IPS-18a (cell line): ENCODE data around the gene CYTH2.
"Not testable (repeated sequence)": the region's sequence is repeated elsewhere in the genome, so short reads cannot be mapped to it uniquely, and the experiment has no call there.

Experiments used
- H3K27ac ChIP-seq: one replicate; pipeline ENCODE4 v1.5.1; 2013; ENCODE audit warnings: low read length
- H3K27me3 ChIP-seq: one replicate; pipeline ENCODE4 v1.6.1; 2013; ENCODE audit warnings: mild to moderate bottlenecking, low read length; ENCODE audit not compliant: control insufficient read depth, insufficient read depth
- H3K36me3 ChIP-seq: one replicate; pipeline ENCODE4 v1.6.1; 2013; ENCODE audit warnings: low read depth, low read length; ENCODE audit not compliant: control insufficient read depth
- H3K4me1 ChIP-seq: one replicate; pipeline ENCODE4 v1.6.1; 2013; ENCODE audit warnings: low read depth, low read length; ENCODE audit not compliant: control insufficient read depth
- H3K4me3 ChIP-seq: one replicate; pipeline ENCODE4 v1.5.1; 2013; ENCODE audit warnings: low read length
- H3K9ac ChIP-seq: one replicate; pipeline ENCODE4 v1.6.1; 2013; ENCODE audit warnings: mild to moderate bottlenecking, low read length, moderate library complexity
- H3K9me3 ChIP-seq: one replicate; pipeline ENCODE4 v1.6.1; 2013; ENCODE audit warnings: low read depth, low read length; ENCODE audit not compliant: control insufficient read depth

The CYTH2 gene

DNA sequence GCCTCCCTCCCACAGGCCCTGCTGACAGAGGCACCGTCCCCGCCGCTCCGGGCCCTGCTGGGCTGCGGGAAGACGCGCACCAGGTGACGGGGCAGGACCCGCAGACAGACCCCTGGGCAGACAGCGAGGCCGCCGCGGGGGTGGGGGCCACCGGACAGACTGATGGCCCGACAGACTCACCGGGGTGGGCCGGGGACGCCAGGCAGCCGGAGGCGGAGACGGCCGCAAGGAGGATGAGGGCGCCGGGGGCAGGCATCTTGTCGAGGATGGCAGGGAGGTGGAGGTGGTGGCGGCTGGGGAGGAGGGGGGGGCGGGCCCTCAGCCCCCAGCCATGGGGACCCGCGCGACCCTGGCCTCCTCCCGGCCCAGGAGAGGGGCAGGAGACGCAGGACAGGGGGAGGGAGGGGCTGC is 42.2 kb downstream of the CYTH2 start:
- Histone ChIP-seq H3K27ac (no peak overlapping the region), H3K4me1 (no peaks in the 10 kb centered on the region), H3K4me3 (no peak overlapping the region), H3K36me3 (no peaks in the 10 kb centered on the region), H3K9me3 (no peaks in the 10 kb centered on the region), H3K27me3 (peaks cover 19% of the 10 kb centered on the region), H3K9ac (no peak overlapping the region)

DNA sequence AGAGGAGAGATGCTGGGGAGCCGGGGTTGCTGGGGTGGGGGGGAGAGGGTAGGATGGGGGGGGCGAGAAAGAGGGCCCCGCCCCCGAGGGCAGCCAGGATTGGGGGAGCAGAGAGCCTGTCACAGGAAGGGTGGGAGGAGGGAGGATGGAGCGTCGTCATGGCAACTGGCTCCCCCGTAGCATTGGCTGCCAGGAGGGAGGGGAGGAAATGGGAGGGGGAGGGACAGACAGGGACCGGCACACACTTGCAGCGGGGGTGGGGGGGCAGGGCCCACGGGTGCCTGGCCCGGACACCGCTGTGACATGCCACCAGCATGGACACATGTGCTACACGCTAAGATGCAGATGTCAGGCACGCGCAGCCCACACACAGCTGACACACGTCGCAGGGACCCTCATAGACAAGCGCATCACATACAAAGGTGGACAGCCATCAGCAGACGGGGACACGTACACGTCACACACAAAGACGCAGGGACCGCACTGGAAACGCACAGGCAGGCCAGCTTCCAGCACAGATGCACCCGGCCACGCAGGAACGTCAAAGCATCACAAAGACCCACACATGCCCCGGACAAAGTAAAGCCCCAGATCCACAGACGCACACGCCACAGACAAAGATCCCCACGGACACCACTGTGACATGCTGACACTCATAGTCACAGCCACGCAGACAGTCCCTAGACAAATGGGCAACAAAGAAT is 42.8 kb downstream of the CYTH2 start, which contains the start of gene LMTK3:
LMTK3 (minus strand) TSS at position 36 of the 704 bp plus-strand sequence. CDS start 259 bp downstream, outside the sequence.
- Histone ChIP-seq H3K27me3 (peaks cover 19% of the 10 kb centered on the region), H3K4me3 (peak within 1 kb of the TSS; percentile 69), H3K9me3 (no peaks in the 10 kb centered on the region), H3K36me3 (no peaks in the 10 kb centered on the region), H3K4me1 (no peaks in the 10 kb centered on the region), H3K9ac (no peak within 1 kb of the TSS), H3K27ac (no peak within 1 kb of the TSS)

DNA sequence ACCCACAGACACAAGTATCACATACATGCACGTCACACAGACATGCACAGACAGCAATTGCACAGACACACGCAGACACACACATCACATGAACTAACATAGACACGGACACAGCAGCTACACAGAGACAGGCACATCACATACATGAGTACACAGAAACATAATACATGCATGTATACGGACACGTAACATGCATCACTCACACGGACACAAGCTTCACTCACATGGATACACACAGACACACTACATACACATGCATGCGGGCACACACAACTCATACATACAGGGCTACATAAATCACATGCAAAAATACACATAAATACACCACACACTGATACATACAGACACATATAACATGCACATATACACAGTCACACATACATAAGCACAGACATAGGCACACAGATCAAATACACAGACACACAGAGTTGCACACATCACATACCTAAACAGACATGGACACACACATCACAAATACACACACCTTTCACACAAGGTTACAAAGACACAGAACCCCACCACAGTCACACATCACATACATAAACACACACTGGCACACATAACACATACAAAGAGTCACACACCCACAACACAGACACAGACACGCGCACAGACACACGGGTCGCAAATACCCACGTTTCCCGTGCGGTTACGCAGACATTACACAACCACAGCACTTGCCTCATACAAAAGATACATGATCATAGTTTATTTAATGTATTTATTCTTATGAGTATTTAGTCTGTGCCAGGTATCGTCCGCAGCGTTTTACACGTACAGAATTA is 43.5 kb downstream of the CYTH2 start:
- peak overlapping the region; percentile 78 for H3K4me3 ChIP-seq
- H3K9ac ChIP-seq = no peak overlapping the region
- H3K9me3 ChIP-seq = no peaks in the 10 kb centered on the region
- H3K27me3 ChIP-seq = peaks cover 19% of the 10 kb centered on the region
- no peaks in the 10 kb centered on the region for H3K36me3 ChIP-seq
- no peaks in the 10 kb centered on the region for H3K4me1 ChIP-seq
- no peak overlapping the region for H3K27ac ChIP-seq

DNA sequence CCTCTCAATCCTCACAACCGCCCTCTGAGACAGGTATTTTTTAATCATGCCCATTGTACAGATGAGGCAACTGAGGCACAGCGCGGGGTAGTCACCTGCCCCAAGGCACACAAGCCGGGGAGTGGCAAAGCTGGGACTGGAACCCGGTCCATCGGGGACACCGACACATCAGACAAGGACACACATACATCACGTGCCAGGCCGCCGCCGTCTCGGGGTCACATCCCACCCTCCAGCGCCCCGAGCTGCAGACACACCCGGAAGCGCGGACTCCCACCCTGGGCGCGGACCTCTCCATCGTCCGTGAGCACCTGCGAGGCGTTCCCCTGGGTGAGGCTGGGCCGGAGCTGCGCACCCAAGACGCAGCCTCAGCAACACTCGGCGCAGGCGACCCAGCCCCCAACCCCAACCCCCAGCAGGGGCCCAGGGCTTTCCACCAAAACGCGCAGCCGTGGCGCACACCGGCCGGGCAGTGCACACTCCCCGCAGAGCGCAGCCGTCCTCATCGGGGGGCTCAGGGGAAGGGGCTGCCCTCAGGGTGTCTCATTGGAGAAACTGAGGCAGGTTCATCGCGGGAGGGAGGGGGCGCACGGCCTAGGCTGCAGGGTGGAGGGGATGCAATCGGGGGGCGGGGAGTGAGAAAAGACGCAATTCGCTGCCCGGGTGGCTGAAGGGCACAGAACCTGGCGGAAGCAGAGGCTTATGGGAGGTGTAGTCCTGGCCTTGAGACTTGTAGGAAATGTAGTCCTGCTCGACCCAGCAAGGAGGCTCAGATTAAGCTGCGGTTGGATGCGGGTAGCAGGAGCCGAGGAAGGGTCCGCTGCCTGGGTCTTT is 44.3 kb downstream of the CYTH2 start:
- Histone ChIP-seq H3K9me3 (no peaks in the 10 kb centered on the region), H3K4me3 (peak overlapping the region; percentile 78), H3K9ac (peak overlapping the region; percentile 22), H3K36me3 (no peaks in the 10 kb centered on the region), H3K4me1 (no peaks in the 10 kb centered on the region), H3K27ac (no peak overlapping the region), H3K27me3 (peaks cover 19% of the 10 kb centered on the region)

DNA sequence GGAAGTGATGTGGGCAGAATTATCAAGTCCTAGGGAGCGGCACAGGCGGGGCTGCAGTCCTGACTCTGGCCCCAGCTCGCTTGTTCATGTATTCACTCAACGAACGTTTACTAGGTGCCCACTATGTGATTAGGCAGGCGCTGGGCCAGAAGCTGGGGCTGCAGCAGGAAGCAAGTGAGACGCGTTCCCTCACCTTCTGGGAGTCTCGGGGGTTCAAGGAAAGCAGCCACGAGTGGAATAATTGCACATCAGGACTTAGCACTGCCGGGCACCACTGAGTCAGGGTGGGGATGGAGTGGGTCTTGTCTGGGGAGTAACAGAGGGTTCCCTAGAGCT is 44.9 kb downstream of the CYTH2 start:
- Histone ChIP-seq H3K9ac (no peak overlapping the region), H3K4me3 (peak overlapping the region; percentile 78), H3K9me3 (no peaks in the 10 kb centered on the region)

DNA sequence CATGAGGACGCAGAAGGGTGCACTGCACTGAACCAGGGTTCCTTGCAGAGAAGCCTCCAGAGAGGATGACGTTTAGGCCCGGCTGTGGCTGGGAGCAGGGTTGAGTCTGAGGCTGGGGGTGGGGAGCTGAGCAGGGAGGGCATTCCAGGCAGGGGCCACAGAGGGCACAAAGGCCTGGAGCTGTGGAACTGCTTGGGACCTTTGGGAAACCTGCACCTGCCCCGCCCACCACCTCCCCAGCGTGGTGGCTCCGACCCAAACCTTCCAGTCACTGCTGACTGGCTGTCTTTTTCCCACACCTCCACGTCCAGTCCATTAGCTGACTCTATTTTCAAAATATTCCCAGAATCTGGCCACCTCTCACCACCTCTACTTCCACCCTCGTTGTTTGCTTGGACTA is 47.4 kb downstream of the CYTH2 start:
- no peaks in the 10 kb centered on the region for H3K9me3 ChIP-seq
- no peak overlapping the region for H3K9ac ChIP-seq
- H3K27me3 ChIP-seq = peaks cover 15% of the 10 kb centered on the region
- no peak overlapping the region for H3K4me3 ChIP-seq
- no peaks in the 10 kb centered on the region for H3K36me3 ChIP-seq
- H3K27ac ChIP-seq = no peak overlapping the region
- no peaks in the 10 kb centered on the region for H3K4me1 ChIP-seq

More for the DNA sequence above, 44.9 kb downstream of the CYTH2 start:
- Histone ChIP-seq H3K4me1 (no peaks in the 10 kb centered on the region), H3K27me3 (peaks cover 19% of the 10 kb centered on the region), H3K27ac (no peak overlapping the region), H3K36me3 (no peaks in the 10 kb centered on the region)

DNA sequence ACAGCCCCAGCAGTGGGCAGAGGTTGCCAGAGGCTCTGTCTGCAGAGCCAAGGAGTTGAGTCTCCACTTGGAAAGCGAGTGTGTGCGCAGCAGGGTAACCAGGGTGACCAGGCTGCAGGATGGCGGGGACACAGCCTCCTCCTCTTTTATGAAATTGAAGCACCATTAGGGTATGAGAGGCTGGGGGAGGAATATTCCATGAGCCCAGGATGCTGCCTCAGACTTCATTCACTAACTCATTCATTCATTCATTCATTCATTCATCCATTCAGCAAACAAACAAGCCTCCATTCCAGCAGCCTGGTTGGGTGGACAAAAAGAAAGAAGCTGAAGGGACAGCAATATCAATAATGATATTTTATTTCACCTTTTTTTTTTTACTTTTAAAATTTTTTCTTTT is 49.0 kb downstream of the CYTH2 start:
- Histone ChIP-seq H3K27me3 (peaks cover 1% of the 10 kb centered on the region), H3K4me3 (no peak overlapping the region), H3K36me3 (no peaks in the 10 kb centered on the region), H3K27ac (no peak overlapping the region), H3K9me3 (no peaks in the 10 kb centered on the region), H3K4me1 (no peaks in the 10 kb centered on the region), H3K9ac (no peak overlapping the region)

DNA sequence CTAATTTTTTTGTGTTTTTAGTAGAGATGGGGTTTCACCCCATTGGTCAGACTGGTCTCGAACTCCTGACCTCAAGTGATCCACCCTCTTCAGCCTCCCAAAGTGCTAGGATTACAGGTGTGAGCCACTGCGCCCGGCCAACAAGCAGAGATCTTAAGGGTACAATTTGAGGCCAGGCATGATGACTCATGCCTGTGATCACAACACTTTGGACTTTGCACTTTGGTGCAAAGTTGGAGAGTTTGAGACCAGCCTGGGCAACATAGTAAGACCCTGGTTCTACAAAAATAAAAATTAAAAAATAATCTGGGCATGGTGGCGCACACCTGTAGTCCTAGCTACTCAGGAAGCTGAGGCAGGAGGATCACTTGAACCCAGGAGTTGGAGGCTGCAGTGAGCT is 50.3 kb downstream of the CYTH2 start:
- not testable (repeated sequence) for H3K9me3 ChIP-seq, H3K36me3 ChIP-seq, H3K4me1 ChIP-seq, H3K9ac ChIP-seq, H3K27me3 ChIP-seq, H3K4me3 ChIP-seq, H3K27ac ChIP-seq

DNA sequence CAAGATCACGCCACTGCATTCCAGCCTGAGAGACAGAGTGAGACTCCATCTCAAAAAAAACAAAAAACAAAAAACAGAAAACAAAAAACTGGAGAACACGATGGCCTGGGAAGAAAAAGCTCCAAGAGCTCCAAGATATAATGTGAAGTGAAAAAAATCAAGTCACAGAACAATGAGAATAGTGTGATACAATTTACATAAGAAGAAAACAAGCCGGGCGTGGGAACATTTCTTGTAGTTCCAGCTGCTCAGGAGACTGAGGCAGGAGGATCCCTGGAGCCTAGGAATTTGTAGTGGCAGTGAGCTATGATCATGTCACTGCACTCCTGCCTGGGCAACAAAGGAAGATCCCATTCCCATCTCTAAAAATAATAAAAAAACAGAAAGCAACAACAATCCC is 51.0 kb downstream of the CYTH2 start:
- no peaks in the 10 kb centered on the region for H3K27me3 ChIP-seq
- no peak overlapping the region for H3K4me3 ChIP-seq
- no peaks in the 10 kb centered on the region for H3K4me1 ChIP-seq
- H3K27ac ChIP-seq = no peak overlapping the region
- H3K9ac ChIP-seq = no peak overlapping the region
- no peaks in the 10 kb centered on the region for H3K36me3 ChIP-seq
- H3K9me3 ChIP-seq = no peaks in the 10 kb centered on the region

DNA sequence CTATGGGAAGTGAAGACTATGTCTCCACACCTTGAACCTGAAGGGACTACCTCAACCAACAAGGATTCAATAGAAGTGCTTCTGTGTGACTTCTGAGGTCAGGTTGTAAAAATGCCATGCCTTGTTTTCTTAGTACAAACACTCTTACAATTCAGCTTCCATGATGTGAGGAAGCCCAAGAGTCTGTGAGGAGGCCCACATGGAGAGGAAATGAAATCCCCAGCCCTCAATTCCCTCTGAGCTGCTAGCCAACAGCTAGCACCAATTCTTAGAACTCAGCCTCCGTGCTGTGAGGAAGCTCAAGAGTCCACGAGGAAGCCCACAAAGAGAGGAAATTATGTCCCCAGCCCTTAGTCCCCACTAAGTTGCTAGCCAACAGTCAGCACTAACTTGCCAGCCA is 55.1 kb downstream of the CYTH2 start:
- Histone ChIP-seq H3K9me3 (peaks cover 3% of the 10 kb centered on the region), H3K4me3 (no peak overlapping the region), H3K36me3 (no peaks in the 10 kb centered on the region), H3K27ac (no peak overlapping the region), H3K9ac (no peak overlapping the region), H3K4me1 (no peaks in the 10 kb centered on the region), H3K27me3 (no peaks in the 10 kb centered on the region)

DNA sequence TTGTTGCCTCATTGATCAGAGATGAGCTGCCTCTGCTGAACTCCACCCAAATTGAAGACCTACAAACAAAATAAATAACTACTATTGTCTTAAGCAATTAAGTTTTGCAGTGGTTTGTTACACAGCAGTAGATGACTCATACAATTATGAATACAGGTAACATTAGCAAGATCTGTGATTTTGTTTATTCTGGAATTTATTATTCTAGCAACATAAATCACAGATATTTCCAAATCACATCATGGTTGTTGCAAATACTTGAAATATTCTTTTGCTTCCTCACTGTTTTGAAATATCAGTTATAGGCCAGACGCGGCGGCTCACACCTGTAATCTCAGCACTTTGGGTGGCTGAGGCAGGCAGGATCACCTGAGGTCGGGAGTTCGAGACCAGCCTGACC is 55.6 kb downstream of the CYTH2 start:
- H3K36me3 ChIP-seq = no peaks in the 10 kb centered on the region
- H3K4me3 ChIP-seq = no peak overlapping the region
- H3K9me3 ChIP-seq = peaks cover 3% of the 10 kb centered on the region

More for the DNA sequence above, 55.6 kb downstream of the CYTH2 start:
- Histone ChIP-seq H3K27me3 (no peaks in the 10 kb centered on the region), H3K9ac (no peak overlapping the region), H3K27ac (no peak overlapping the region), H3K4me1 (no peaks in the 10 kb centered on the region)
